GM19467 (cell line): ENCODE results near the gene SARS2.
"Not testable (repeated sequence)": the region's sequence is repeated elsewhere in the genome, so short reads cannot be mapped to it uniquely, and the experiment has no call there.

Experiments
- ATAC-seq: cut with Tn5 transposase; IDR thresholded peaks from one replicate; pipeline ENCODE4 v1.9.1; 2021; ENCODE audit warnings: mild to moderate bottlenecking, moderate library complexity; ENCODE audit not compliant: unreplicated experiment

The SARS2 gene

DNA sequence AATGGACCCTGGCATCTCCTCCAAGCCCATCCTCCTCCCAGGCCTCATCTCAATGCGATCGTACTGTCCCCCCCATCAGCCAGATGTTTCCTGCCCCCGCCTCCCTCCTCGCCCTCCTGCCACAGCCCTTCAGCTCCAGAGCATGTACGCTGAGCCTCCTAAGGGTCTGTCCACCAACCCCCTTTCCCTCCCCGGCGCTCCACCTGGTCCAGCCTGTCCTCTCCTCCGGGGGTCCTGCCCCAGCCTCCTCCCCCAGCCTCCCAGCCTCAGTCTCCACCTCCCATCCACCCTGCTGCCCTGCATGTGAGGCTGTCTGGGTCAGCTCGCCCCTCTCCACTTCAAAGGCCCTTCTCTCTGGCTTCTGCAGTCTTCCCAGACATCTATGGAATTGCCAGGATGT lies 35.6 kb downstream of the SARS2 start:
- ATAC-seq, result no peak

DNA sequence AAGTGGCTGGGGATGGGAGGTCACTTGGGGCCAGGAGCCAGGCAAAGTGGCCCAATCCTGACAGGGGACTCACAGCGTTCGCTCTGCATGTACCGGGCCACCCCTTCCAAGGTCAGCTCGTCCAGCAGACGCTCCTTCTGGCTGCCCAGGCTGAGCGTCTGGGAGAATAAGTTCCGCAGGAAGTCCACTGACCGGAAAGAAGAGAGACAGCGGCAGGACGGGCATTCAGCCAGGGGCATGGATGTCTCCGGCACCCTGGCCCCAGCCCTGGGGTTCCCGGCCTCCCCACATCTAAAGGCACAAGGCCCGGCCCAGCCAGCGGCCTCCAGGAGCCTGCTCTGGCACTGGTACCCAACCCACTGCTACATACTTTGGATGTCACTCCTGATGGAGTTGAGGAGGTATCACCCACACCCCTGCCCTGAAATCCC lies 37.2 kb downstream of the SARS2 start:
- ATAC-seq, result no peak

DNA sequence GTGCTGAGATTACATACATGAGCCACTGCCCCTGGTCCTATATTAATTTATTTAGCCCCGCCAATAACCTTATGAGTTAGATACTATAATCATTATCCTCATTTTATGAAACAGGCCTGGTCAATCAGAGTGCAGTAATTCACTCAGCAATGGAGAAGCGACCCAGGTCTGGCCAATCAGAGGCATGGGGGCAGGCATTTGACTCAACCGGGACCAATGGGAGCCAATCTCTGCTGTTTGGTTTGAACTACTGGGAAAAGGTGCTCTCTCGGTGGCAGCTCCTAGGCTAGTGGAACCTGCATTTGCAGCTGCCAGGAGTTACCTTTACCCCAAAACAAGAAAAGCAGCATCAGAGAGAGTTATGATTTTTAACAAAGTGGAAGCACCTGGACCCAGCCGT lies 37.7 kb downstream of the SARS2 start:
- ATAC-seq, result no peak

- no peak for ATAC-seq
Measured at GRCh38 chr19:38891771-38892170, 38.8 kb downstream of the SARS2 start.

DNA sequence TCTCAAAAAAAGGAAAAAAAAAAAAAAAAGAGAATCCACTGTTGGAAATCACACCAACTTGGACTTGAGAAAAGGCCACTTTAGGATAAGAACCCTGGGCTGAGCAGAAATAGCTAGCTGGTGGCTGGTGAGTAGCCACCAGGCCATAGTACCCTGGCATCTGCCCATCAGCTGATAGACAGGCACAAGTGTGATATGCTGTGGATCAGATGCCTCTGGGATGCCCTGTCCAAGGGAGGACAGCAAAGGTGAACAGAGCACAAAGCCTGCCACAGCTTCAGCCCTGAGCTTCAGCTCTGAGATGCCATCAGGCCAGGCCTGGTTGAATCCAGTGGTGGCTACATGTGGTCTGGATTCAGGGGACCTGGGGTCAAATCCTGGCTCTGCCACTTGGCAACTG lies 39.9 kb downstream of the SARS2 start:
- ATAC-seq, result no peak

GRCh38 chr19:38889803-38890202 lies 40.8 kb downstream of the SARS2 start:
- no peak for ATAC-seq

DNA sequence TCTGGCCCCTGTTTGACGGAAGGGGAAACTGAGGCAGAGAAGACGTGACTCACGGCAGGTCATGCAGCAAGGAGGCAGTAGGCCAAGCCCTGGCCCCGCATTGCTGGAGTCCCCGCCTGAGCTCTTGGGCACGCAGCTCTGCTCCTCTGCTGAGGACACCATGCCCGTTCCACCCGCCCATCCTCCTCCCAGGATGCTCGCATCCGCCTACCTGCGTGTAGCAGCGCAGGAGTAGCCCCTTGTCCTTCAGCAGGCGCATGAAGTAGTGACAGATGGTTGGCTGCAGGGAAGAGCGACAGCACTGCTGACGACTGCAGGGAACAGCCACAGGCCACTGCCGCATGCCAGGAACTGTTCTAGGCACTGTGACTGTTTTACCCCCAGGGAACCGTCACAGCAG lies 41.7 kb downstream of the SARS2 start:
- no peak for ATAC-seq

GRCh38 chr19:38884691-38885090 lies 45.9 kb downstream of the SARS2 start:
- ATAC-seq, result not testable (repeated sequence)

DNA sequence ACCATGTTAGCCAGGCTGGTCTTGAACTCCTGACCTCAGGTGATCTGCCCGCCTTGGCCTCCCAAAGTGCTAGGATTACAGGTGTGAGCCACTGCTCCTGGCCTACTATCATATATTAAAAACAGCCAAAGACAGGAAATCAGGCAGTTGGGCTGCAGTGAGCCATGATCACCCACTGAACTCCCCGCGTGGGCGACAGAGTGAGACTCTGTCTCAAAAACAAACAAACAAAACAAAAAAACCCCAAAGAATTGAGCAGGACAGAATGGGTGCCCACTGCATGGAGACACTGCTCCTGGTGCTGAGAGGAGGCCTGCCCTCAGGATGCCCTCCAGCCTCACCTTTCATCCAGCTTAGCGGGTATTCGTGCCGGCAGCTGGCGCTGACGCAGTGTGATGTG lies 47.3 kb downstream of the SARS2 start:
- no peak for ATAC-seq

DNA sequence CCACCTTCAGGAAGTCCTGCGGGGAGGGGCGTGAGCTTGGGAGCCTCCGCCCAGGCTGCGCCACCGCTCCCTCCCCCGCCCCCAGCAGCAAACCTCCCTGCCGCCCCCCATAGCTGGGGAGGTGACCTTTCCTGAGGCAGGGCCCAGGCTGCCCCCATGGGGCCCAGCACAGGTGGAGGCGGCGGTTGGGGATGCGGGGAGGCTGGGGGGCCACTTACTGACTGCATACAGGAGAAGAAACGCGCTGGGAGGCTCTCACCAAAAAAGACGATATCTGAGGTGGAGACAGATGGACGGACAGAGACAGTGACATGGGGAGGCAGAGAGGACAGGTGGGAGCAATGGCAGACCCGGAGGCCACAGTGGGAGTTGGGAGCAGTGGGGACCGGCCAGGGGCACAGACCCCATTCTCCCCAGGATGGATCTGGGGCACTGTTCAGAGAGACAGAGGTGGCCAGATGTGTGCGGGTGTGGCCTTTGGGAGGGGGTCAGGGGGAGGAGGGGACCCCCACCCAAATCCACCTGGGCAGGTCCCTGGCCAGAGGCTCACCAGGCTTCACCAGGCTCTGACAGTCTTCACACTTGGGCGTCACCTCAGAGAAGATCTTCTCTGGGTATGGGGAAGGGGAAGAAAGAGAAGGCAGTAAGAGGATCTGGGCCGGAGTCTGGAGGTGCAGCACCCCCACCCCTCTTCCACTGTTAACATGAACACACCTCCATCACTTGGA lies 49.5 kb downstream of the SARS2 start:
- no peak for ATAC-seq

GRCh38 chr19:38880076-38880881 lies 50.3 kb downstream of the SARS2 start:
- ATAC-seq, result no peak

GRCh38 chr19:38879400-38879751 lies 51.2 kb downstream of the SARS2 start:
- no peak for ATAC-seq

DNA sequence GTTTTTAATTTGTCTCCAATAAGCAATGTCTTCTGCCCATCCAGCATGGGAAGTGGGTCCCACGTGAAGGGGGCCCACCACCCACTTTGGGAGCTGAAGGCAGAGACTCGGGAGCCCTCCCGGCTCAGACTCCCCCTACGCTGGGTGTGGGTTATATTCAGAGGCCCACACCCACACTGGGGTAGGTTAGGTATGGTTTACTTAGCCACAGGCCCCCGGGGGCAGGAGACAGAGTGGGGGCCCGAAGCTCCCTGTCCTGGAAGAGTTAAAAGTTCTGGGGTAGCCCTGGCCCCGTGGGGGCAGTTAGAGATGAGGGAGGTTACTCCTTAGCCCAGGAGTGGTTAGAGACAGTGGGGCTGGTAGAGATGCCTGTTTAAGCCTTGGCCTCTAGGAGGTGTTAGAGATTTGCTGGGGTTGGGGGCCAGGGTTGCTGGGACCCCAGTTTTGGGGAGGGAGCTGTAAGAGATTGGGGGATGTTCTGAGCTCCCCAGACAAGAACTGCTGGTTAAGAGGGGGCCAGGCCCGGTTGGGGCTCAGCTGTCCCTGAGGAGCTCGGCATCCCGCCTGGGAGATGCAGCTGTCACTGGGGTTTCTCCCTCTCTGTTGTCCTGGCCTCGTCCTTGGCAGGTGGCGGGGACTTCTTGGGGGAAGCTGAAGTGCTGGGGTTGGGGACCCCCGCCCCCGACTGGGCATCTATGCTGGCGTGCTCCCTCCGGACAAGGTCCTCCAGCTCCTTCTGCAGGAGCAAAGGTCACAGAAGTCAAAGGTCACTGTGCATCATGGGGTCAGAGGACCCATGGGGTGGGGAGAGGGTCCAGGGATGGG lies 51.8 kb downstream of the SARS2 start:
- ATAC-seq, result no peak

DNA sequence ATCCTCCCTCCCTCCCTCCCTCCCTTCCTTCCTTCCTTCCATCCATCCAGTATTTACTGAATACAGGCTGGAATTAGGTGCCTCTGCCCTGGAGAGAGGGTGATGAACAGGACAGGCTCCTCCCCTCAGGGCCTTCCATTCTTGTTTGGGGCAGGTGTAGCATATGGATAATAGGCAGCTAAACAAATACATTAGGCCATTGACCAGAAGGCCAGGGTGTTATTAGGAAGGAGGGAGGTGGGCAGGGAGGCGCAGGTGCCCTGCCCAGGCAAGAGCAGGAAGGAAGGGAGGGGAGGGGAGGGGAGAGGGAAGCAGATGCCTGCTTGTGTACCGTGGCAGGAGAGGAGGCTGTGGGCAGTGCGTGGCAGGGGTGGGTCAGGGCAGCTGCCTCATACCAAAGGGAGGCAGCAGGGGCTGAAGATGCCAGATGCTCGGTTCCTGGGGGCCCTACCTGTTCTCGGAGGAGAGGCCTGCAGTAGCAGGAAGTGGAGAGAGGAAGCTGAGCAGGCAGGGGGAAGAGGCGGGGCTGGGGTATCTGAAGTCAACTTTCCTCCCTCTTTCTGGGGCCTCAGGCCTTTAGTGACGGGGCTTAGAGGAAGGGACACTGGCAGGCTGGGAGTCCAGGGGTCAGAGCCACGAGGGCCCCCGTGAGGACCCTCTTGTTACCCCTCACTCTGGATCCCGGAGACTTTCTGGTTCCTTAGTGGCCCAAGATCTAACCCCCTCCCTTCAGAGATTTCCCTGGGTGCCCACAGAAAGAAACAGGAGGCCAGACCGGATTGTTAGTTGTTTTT lies 52.6 kb downstream of the SARS2 start, which contains the start of gene RINL:
TSS of gene RINL (minus strand) at position 495 of the 794 bp plus-strand sequence. CDS start 1,533 bp downstream, outside the sequence.
- no peak for ATAC-seq

DNA sequence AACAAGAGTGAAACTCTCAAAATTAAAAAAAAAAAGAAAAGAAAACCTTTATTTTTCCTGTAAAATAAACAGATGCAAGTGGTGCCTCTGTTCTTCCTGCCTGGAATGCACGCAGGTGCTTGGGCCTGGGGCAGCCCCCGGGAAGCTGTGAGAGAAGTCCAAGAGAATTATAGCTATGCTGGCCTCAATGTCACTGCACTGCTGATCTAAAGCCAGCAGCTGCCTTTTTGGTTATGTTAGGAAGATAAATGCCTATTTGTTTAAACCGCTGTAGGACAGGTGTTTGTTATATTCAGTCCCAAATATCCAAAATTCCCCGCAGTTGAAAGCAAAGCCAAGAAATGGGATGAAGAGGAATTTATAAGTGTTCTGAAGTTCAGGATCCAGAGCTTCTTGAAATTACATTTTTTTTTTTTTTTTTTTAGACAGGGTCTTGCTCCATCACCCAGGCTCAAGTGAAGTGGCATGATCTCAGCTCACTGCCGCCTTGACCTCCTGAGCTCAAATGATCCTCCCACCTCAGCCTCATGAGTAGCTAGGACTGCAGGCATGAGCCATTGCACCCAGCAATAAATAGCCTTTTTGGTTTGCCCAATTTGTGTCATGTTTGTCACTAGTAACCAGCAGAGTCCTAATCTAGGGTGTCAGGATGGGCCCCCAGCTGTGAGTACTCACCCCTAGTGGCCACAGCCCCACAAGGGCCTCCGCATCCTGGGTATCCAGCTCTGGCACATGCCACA lies 54.7 kb downstream of the SARS2 start:
- ATAC-seq, result no peak

GRCh38 chr19:38873400-38873799 lies 57.2 kb downstream of the SARS2 start:
- not testable (repeated sequence) for ATAC-seq

GRCh38 chr19:38870612-38871011 lies 60.0 kb downstream of the SARS2 start:
- ATAC-seq, result no peak

DNA sequence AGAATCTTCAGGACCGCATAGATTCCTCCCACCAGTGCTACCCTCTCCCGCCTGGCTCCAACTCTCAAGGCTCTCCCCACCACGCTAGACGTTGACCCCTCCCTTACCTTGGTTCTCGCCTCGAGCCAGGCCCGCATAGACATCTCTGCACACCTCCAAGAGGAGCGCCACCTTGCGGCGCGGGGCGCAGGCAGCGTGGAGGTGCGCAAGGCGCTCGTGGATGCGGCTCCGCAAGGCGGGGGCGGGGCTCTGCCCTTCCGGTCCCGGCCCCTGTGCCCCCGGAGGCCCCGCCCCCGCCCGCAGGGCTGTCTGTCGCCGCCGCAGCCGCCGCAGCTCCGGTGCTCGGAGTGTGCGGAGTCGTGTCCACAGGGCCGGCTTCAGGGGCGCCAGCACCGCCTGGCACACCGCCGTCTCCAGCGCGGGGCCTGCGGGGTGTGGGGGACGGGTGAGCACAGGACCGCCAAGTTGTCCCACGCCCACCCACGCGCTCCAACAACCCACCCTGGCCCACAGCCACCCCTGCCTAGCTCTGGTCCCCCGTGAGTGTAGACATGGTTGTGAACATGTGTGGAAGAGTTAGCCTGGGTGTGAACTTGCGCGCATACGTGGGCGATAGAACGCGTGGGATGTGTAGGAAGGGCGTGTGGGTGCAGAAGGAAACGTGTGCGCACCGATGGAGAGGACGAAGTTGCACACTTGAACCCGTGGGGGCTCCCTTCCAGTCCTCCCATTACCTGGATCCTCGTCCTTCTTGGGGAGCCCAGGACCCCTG lies 60.5 kb downstream of the SARS2 start:
- ATAC-seq, result peak; percentile 62

GRCh38 chr19:38869160-38869835 lies 61.3 kb downstream of the SARS2 start:
- ATAC-seq, result no peak
